Stimulated activated CD4-positive, alpha-beta T cell treated with anti-CD3 and anti-CD28 coated beads, Interleukin-4, amount 100 ng/mL, for 4 hours (primary cell): ENCODE results near the gene TRAF1.

Experiments
- DNase-seq, 2 experiments: peaks; one replicate each; pipeline ENCODE4 v3.0.0-alpha.2; 2020

The TRAF1 gene

DNA sequence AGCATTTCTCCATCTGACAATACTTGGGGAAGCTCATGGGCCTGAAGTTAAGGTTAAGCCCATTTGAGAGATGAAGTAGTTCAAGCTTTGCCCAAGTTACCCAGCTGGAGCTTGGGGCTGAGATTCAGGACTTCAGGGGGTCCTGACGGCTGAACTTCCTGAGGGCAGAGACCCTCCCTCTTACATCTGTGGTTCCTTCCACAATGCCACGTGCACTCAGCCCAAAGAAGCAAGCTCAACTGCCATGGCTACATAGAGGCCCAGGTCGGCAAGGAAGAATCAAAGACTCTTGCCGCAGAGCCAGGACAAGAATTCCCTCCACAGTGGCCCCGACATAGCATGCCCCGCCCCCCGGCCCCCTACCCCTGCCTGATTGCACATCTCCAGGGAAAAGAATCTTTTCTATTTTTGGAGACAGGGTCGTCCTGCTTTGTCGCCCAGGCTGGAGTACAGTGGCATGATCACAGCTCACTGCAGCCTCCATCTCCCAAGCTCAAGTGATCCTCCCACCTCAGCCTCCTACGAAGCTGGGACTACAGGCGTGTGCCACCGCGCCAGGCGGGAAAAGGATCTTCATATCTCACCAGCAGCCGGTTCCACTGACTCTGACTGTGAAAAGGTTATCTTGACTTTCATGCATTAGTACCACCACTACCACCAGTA is 58.8 kb downstream of the TRAF1 start:
- DNase-seq, result no peak

DNA sequence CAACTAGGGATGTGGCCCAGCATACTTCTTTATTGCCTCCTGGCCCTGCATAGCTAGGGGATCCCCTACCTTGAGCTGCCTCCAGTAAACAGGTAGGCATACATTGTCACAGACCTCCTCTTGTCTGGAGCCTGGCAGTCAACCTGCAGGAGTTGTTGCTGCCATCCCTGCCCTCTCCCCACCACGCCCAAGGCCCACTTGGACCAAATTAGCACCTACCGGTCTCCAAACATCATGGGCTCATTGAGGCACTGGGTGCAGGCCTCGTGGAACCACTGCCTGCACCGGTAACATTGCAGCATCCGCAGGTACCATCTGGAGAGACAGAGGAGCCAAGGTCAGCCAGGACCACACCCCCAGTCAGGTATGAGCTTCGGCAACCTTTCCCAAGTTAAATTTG is 59.9 kb downstream of the TRAF1 start:
- no peak for DNase-seq

DNA sequence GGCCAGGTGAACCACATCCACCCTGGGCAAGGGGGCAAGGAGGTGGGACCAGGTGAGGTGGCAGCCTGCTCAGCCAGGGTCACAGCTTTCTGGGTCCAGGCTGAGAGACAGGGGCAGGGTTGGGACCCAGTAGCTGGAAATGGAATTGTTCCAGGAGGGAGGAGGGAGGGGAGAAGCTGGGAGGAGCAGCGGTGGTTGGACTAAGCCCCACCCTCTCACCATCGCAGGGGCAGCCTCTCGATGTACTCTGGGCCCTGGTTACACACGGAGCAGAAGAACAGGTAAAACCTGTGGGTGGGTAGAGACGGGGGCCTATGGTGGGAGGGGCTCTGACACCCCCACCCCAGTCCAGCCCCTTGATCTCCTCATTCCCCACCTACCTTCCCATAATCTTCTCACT is 60.8 kb downstream of the TRAF1 start:
- DNase-seq, result no peak

DNA sequence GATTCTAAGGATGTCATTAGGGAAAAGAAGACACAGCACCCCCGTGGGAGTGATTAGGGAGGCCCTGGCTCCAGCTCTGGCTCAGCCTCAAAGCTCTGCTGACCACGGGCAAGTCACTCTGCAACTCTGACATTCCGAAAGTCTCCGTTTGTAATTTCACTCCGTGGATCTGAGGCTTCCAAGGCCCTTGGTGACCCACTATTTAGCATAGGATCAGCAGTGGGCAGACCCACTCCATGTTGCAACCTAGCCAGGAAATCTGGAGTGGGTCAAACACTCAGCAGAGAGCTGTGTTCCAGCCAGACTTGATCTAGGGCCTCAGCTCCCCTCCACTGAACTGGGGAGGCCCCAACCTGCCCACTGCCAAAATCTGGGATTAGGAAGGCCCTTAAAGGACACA is 61.4 kb downstream of the TRAF1 start:
- no peak for DNase-seq

DNA sequence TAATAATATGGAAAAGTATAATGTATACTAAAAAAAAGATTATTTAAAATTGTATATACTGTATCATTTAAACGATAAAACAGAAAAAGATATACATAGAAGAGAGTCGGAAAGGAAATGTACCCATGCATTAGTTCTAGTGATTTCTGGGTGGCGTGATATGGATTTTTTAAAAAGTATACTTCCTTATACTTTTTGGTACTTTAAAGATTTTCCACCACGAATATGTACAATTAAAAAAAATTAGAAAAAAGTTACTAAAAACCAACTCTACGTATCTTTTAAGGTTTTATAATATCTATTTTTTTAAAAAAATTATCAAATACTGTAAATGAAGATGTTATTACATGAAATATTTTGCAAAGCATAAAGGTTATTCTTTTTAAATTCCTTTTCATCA is 61.9 kb downstream of the TRAF1 start:
- no peak for DNase-seq

DNA sequence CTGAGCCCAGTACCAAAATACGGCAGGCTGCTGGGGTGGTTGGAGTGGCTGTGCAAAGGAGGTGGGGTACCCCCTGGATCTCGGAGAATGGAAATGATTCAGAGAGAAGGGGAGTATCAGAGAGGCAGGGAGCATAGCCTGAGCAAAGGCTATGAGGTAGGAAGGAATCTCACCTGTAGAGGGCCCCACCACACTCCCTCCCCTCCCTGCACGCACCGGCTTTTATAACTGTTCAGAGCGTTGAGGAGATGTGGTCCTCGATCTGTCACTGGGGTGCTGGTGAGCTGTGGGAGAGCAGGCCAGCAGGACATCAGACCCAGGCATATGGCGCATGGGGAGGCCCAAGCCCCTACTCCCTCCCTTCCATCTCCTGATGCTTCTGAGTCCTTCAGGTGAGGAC is 62.8 kb downstream of the TRAF1 start:
- DNase-seq, result no peak

DNA sequence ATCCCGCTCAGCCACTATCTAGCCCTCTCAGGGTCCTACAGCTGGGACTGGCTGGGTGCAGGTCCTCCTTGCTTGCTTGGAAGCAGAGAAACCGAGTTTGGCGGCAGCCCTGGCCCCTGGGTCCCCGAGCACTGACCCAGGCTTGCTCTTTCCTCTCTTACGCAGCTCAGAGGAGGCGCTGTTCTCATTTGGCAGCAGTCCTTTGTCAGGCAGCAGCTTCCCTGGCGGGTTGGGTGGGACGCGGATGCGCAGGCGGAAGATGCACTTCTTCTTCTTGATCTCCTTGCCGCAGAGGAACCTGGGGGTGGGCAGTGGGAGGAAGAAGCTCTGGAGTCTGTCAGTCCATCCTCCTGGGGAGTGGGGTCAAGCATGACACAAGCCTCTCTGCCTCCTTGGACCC is 64.1 kb downstream of the TRAF1 start:
- DNase-seq, result no peak

DNA sequence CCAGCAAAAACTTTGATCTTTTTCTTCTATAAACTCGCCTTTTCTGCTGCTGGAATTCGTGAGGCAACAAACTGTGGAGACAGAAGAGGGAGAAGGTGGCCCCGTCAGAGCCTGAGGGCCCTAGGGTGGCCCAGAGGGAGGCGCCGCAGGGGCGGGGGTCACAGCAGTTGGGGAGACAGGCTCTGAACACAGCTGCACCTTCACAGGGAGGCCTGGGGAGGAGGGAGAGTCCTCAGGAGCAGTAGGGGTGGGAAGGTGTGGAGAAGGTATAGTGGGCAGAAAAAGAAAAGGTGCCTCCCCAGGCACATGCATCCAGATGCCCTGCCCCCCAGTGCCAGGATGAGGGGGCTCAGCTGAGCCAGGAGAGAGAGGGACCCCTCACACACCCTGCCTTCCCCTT is 64.7 kb downstream of the TRAF1 start:
- DNase-seq, result no peak

DNA sequence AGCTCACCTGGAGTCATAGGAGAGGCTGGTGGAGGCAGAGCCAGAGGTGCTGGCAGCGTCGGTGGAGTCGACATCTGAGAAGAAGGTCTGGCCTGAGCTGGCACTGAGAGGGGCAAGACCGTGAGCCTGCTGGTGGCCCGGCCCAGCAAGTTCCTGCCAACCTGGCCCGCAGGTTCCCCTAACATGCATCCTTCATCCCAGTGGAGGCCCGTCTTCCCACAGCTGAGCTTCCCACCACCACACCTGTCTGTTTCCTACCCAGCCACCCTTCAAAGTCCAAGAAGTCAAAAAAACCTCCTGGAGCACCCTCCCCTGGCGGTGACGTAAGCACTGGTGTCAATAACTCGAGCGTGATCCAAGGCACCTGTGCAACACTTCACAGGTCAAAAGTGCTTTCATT is 66.5 kb downstream of the TRAF1 start:
- no peak for DNase-seq

DNA sequence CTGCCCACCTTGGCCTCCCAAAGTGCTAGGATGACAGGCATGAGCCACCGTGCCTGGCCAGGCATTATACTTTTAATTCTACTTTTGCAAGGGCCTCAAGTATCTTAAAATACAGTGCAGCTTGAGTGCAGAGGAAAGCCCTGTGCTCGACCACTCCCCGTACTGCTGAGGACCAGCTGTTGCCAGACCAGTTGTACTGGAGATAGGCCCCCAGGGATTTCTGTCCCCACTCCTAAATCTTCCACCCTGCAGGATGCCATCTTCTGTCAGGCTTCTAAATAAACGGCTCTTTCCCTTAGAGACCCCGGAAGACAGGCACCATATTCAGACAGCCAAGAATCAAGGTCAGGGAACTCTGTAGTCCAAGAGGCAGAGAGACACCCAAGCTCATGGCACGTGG is 67.2 kb downstream of the TRAF1 start:
- no peak for DNase-seq

DNA sequence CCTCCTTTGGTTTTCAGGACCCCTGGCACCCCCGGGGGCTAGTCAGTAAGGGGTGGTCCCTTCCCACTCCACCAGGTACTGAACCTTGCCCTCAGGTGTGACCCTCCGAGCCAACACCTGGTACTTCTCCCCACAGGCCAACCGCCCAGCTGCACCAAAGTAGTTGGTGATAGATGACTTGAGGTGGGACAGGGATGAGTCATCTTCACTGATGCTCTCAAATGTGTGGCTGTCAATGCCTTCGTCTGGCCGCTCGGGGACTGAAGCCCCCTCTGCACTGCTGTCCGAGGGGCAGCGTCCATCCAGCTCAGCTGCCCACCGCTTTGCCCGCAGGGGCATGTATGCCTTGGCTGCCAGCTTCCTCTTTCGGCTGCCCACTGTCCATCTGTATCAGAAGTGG is 68.7 kb downstream of the TRAF1 start:
- no peak for DNase-seq

DNA sequence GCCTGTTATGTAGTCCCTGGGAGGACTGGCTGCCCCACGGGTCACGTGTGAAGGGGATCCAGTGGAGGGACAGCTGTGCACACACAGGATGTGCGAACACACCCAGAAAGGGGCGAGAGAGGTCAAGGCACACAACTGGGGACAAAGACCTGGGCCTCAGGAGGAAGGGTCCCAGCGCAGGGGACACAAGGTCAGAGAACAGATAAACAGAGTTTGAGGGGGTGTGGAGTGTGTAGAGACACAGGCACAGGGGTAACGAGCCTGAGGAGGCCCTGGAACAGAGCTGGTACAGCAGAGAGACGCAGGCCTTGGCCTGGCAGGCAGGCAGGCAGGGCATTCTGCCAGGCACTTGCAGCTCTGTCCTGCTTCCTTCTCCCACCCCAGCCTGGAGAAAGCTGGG is 69.1 kb downstream of the TRAF1 start:
- DNase-seq, result no peak

DNA sequence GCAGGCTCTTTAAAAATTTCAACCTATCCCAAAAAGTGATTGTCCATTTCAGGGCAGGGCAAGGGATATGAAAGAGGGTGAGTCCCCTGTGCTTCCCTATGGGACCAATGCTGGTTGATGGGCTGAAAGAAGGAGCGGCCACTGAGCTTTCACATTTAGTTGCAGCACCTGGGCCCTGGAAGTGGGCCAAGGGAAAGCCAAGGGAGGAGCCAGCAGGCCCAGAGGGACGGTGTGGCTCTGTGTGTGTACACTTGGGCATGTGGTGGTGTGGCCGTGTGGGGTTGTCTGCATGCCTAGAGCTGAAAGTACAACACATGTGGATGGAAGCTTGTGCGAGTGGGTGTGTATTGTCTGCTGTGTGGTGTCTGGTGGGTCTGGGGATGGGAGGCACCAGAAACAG is 69.9 kb downstream of the TRAF1 start:
- DNase-seq, result no peak

DNA sequence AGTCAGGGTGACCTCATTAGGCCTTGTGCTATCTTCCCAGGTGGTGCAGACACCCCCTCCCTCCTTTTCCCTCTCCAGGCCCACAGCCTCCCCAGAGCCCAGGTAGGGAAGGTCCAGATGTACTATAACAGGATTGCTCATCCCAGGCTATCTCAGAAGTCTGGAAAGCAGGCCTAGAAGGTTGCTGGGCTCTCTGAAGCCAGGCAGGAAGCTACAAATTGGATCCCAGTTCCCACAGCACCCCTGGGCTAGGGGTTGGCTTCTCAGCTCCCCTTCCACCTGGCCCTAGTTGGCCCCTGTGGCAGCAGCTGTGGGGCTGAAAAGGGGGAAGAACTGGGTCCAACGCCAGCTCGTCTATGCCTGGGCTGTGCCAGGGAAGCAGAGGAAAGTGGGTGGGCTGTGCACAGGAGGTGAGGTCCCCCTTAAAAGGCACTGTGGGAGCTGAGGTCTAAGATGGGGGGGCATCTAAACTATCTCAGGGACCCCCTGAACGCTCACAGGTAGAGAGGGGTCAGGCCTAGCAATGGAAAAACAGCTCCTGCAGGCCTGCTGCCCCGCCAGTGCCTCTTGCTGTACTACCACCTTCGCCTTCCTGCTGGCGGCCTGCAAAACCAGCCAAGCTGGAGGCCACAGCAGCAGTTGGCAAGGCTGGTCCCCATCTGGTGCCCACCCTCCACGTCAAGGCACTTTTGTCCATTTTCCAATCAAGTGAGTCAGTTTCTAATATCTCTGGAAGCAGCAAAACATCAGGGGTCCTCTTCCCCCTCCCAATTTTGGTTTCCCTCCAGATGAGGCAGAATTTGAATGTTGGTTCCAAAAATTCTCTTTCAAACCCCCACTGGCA is 70.5 kb downstream of the TRAF1 start:
- no peak for DNase-seq

DNA sequence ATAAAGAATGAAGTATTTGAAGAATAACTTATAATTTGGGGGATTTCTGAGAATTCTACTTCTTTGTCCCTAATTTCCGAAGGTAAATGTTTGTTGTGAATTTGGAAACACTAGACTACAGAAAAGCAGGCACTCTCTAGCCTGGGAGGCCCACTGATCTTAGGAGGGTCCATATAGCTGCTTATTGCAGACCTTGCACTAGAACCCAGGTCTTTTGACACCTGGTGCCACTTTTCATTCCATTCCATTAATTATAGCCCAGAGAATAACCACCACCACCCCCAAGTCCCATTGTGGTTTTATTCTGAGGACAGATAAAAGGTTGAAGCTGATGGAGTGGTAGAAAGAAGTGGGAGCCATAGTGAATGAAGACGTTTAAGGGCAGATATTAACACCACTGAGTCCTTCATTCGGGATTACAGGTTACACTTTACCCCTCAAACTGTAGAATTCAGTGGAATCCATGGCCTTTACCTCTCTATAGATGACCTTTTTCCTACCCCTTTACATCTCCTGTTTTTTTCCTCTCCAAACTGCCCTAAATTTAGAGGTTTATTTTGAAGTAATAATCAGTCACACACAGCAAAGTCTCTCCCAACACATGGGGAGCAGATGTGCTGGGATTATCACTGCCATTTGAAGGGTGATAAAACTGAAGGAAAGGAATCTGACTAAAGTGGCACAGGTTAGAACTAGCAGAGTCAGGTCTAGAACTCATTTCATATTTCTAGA is 71.8 kb downstream of the TRAF1 start:
- DNase-seq, result no peak

DNA sequence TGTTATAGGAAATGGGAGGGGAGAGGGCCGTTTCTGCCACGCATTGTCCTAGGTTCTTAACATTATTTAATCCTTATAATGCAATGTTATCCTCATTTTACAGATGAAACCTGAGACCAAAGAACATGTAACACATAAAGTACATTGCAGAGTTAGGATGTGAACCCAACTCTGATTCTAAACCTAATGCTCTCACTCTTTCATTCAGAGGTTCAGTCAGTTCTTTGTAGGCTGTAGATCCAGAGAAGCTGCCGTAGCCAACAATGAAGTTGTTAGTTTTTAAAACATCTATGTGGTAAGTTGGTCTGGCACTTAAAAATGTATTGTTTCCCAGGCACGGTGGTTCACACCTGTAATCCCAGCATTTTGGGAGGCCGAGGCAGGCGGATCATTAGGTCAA is 73.4 kb downstream of the TRAF1 start:
- DNase-seq, result no peak
